GM12878 (cell line): ENCODE results near the gene KRTAP5-3.

ENCODE experiments used
- CEBPB ChIP-seq, 2 experiments: fragments of 150-350 bp in 1 of 2; IDR thresholded peaks; 2 replicates each; pipeline ENCODE4 v1.6.1; 2012 to 2014; ENCODE audit warnings: low read depth in 2 of 2, low read length in 2 of 2, borderline replicate concordance in 1 of 2, inconsistent platforms in 1 of 2
- REST ChIP-seq: IDR thresholded peaks from 2 replicates; pipeline ENCODE4 v1.6.1; 2012; ENCODE audit warnings: mild to moderate bottlenecking, low read depth, low read length
- YY1 ChIP-seq: IDR thresholded peaks from 2 replicates; pipeline ENCODE4 v1.6.1; 2011; ENCODE audit warnings: low read depth, mild to moderate bottlenecking, low read length

GRCh38 chr11:1632053-1632714, 23.9 kb upstream of the KRTAP5-3 start:
- TF ChIP-seq CEBPB (IDR thresholded peaks at IDR 0.05; ENCODE audit: borderline replicate concordance in 1 of 2, low read depth in 2 of 2, low read length in 2 of 2) (no peak), YY1 (no peak), REST (no peak)
